T1000 (cell line): ENCODE data around the gene CELF4.

Source experiments
- DNase-seq: peaks from one replicate; lab custom pipeline; 2025; ENCODE audit warnings: mixed read lengths; lab: John Stamatoyannopoulos, UW

Gene CELF4

DNA sequence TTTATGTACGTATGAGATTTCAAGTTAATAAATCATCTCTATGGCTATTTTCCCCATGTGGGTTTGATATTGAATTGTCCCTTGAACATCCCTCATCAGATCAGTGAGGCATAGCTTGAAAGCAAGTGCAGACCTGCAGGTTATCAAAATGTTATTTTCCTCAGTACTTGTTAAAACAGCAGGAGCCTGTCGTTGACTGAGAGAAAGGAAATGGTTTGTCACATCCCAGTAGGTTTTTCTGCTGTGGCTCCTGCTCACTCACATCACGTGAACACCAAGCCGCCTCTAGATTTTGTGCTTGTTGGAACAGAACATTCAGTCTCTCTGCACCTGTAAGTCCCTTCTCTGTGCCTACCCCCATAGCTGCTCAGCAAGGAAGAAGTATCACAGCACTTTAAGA lies 340.3 kb downstream of the CELF4 start:
- no peak for DNase-seq

DNA sequence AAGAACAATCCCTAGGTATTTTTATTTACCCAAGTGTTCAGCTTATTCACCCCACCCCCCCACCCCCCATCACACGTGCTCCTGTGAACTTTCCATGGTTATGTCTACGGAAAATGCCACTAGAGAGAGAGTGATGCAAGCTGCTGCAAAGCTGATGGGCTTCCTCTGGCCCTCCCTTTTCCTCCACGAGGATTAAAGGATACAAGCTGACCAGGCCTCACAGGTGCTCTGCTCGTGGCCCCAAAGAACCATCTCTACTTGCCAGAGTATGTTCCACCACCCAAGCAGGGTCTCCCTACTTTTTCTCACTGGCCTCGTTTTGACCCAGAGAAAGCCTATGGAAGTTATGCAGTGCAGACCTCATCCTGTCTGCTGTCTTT lies 342.6 kb downstream of the CELF4 start:
- no peak for DNase-seq

DNA sequence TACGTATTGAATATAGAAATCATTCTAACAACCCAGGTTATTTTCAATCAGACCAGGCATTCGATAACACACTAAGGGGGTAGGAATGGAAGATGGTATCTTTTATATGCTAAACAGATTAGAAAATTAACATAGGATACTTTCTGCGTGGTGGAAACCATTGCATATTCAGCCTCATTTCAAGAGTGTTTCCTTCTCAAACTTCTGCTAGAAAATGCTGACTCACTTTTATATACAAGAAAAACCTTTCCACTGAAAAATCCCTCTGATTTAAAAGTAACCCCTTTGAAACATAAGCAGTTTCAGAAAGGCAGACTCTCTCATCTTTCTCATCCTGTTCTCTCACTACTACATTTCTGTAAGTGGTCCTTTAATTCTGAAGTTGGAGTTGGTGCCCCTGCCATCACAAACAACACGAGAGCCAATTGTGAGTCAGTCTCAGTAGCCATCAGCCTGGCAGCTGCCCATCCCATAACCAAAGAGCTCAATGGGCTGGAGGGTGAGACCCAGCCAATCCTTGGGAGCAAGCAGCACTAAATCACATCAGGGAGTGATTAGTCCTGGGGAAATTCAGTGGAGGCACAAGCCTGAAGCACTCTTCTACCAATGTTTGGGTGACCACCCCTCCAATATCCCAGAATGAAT lies 343.1 kb downstream of the CELF4 start:
- no peak for DNase-seq

DNA sequence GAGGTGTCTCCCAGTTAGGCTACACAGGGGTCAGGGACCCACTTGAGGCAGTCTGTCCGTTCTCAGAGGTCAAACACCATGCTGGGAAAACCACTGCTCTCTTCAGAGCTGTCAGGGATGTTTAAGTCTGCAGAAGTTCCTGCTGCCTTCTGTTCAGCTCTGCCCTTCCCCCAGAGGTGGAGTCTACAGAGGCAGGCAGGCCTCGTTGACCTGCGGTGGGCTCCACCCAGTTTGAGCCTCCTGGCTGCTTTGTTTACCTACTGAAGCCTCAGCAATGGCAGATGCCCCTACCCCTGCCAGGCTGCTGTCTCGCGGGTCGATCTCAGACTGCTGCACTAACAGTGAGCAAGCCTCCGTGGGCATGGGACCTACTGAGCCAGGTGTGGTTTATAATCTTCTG lies 346.3 kb downstream of the CELF4 start:
- no peak for DNase-seq

DNA sequence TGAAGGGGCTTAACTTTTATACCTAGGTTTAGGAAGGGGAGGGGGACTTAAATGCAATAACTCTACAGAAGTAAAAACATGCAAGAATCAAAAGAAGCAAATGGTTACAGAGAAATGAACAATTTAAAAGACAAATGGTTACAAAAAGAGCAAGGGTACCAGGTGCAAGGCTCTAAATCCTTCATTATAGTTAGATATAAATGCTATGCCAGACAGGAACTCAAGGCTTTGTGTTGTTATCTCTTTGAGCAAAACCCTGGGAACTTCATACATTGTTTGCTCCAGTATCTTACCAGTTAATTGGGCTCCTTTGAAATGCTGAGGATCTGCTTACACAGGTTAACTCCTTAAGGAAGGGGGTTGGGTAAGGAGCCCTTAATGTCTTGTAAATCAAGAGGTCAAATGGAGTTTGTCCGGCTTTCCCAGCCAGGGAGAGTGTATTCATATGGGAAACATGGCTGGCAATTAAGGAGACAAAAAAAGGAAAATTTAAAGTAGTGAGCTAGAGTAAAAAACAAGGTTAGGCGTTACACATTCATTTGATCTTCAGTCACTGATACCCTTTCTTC lies 347.5 kb downstream of the CELF4 start:
- DNase-seq, result no peak

DNA sequence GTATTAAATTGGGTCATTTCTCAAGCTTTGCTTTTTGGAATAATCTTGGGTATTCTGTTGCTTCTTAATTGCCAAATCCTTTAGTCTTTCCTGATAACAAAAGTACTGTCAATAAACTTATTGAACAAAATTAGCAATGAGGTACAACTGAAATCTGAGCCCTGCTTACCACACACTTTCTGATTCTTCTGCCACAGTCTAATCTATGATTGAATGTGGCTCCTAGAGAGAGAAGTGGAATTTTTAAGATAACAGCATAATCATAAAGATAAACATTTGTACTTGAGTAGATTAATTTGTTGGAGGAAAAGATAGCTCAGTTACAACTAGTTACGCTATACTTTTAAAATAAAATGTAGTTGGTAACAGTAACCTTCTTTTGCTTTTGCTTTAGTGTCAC lies 354.8 kb downstream of the CELF4 start:
- no peak for DNase-seq

DNA sequence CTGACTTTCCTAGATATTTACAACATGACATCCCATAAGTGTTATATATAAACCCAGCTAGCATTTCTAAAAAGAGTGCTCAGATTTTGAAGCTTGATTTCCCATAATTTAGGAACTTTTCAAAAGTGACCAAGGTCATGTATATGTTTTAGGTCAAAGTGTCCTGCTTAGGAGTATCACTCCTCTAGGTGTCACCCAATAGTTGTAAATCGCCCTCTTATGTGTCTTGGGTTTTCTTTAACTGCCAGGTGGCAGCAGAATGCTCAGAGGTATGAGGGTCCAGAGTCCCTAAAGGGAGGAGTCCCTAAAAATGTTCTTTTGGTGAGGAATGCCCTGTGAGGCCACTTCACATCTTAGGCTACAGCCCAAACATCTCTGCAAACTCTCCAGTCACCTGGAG lies 358.3 kb downstream of the CELF4 start:
- no peak for DNase-seq

DNA sequence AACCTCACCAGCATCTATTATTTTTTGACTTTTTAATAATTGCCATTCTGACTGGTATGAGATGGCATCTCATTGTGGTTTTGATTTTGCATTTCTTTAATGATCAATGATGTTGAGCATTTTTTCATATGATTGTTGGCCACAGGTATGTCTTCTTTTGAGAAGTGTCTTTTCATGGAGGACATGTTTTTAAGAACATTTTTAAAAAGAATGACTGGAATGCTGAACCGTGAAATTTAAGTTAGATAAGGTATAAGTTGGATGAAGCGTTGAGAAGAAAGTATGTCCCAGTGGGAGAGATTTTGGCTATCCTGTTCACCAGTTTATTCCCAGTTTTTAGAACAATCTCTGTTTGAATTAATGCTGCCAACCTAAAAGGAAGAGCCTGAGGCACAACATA lies 365.9 kb downstream of the CELF4 start:
- no peak for DNase-seq
